GM12865 (cell line): Measurements from ENCODE around the gene DNPH1.

Source experiments
- DNase-seq: peaks from one replicate; pipeline ENCODE4 v3.0.0; 2010; ENCODE audit warnings: low read depth
- H3K4me3 ChIP-seq: 2 replicates; pipeline ENCODE4 v1.5.1; 2011; ENCODE audit warnings: mild to moderate bottlenecking, low read depth, low read length, control low read depth
- CTCF ChIP-seq: IDR thresholded peaks from 2 replicates; pipeline ENCODE4 v1.5.1; 2011; ENCODE audit warnings: low read length, control low read depth, low read depth, inconsistent platforms; ENCODE audit not compliant: insufficient read depth; ENCODE audit errors: missing control alignments

Gene DNPH1

DNA sequence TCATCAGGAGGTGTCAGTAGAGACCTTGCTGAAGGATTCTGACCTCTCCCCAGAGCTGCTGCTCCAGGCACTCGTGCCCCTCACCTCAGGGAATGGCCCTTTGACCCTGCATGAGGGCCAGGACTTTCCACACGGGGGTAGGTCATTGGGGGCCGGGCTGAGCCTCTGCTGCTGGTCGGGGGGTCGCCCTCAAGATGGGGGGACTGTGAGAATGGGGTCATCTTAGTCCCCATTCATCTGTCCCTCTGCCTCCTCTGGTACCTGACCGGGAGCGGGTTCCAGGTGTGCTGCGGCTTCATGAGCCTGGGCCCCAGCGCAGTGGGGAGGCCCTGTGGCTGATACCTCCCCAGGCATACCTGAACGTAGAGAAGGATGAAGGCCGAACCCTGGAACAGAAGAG lies 15.8 kb downstream of the DNPH1 start:
- H3K4me3 ChIP-seq: no peak overlapping the region
- no peak for DNase-seq
- TF ChIP-seq CTCF: no peak

GRCh38 chr6:43211955-43212354 lies 17.3 kb downstream of the DNPH1 start:
- DNase-seq: no peak
- H3K4me3 ChIP-seq: no peak overlapping the region
- no peak for TF ChIP-seq CTCF

GRCh38 chr6:43207286-43207685 lies 22.0 kb downstream of the DNPH1 start:
- DNase-seq: no peak
- H3K4me3 ChIP-seq: no peak overlapping the region
- TF ChIP-seq CTCF: no peak

DNA sequence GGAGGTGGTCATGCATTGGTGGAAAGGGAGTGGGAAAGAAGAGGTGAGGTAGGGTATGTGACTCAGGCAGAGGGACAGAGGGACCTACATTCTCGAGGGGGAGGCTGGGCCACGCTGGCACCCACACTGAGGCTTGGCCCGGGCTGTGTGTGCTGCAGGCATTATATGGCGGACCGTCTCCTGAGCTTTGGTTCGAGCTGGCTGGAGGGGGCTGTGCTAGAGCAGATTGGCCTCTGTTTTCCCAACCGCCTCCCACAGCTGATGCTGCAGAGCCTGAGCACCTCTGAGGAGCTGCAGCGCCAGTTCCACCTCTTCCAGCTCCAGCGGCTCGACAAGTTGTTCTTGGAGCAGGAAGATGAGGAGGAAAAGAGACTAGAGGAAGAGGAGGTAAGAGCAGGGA lies 23.4 kb downstream of the DNPH1 start:
- H3K4me3 ChIP-seq: no peak overlapping the region
- no peak for DNase-seq
- TF ChIP-seq CTCF: no peak

DNA sequence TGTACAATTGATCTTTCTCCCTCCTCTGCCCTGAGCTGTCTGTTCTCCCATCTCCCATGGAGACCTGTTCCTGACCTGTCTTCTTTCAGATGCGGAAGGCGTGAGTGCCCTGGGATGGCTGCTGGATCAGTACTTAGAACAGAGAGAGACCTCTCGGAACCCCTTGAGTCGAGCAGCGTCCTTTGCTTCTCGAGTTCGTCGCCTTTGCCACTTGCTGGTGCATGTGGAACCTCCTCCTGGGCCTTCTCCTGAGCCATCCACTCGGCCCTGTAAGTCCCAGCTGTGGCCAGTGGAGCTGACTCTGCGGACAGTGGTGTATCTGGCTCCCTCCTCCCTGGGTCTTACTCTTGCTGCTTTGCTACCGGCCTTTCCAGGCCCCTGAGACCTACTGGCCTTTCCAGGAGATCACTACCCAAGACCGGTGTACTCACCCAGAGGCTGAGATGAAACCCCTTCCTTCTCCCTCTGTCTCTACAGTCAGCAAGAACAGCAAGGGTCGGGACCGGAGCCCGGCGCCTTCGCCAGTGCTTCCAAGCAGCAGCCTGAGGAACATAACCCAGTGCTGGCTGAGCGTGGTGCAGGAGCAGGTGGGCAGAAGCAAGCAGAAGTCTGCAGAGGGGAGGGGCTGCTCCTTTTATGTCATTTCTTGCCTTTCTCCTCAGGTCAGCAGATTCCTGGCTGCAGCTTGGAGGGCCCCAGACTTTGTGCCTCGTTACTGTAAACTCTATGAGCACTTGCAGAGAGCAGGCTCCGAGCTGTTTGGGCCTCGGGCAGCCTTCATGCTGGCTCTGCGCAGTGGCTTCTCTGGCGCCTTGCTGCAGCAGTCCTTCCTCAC lies 24.8 kb downstream of the DNPH1 start:
- TF ChIP-seq CTCF: no peak
- no peak overlapping the region for H3K4me3 ChIP-seq
- DNase-seq: no peak

DNA sequence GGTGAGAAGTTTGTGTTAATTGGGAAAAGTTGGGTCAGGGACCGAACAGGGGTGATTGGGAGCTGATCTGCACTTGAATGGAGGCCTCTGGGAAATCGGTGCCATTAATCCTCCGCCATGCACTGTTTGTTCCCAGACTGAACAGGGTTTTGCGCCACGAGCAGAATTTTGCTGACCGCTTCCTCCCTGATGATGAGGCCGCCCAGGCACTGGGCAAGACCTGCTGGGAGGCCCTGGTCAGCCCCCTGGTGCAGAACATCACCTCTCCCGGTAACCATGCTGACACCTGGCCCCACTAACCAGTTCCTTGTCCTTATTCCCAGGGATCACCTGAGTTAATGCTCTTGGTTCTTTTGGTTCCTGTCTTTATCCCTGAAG lies 25.6 kb downstream of the DNPH1 start:
- no peak overlapping the region for H3K4me3 ChIP-seq
- no peak for DNase-seq
- TF ChIP-seq CTCF: no peak
